GM18520 (cell line): ENCODE results near the gene VGLL4.

Experiments used
- ATAC-seq: cut with Tn5 transposase; IDR thresholded peaks from one replicate; pipeline ENCODE4 v1.9.1; 2021; ENCODE audit not compliant: unreplicated experiment

VGLL4 gene

DNA sequence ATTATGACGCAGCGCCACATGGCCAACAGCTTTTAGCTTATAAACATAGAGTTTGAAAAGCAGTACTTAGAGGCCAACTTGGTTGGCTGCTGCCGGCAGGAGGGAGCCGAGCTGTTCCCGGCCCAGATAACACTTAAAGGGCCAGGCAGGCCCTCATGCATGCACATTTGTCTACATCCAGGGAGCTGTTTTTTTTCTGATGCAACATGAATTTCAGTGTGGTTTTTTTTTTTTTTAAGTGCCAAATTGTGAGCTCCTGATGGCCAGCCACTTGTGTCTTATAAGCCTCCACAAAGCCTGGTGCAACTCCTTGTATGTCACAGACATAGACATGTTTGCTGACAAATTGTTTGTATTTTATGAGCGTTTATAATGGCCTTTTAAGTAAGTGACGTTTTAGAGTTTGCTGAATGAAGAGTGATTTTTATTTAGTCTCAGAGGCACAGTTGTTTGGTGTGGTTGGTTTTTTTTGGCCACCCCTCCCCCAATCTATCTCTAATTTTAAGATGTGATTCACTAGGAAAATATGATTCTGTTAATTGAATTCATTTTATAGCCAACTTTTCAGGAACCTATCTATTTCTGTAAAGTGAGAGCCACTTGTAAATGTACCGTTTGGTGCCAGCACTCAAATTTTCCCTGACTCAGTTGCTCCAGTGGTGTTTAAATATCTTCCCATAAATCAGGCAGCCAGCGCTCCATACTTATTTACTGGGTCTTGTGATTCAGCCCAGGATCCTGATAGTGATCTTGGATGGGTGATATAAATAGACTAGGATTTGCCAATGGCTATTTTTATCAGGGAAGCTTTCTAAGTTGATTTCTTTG, 134.3 kb downstream of the VGLL4 start:
- no peak for ATAC-seq

DNA sequence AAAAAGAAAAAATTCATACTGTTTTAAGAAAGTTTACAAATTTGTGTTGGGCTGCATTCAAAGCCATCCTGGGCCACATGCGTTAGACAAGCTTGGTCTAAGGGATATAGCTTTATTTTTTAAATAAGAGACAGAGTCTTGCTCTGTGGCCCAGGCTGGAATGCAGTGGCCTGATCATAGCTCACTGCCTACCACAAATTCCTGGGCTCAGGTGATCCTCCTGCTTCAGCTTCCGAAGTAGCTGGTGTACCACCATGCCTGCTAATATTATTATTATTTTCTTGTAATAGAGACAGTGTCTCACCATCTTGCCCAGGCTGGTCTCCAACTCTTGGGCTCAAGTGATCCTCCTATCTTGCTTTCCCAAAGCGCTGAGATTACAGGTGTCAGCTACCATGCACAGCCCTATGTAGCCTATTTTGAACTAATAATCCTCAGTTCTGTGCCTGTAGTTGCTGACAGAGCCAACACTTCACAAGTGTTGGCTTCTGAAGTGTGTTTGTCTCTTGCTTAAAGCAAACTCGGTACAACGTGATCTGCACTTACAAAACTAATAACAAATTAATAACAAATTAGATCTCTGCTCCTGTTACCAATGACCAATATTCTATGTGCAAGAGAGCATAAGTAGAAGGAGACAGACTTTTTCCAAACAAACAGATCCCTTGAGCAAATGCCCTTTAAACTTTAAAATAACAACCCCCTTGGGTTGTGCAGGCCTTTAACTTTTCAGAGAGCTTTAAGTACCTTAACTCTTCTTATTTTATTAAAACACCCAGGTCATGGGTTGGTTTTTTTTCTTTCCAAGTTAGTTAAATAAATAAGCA, 135.2 kb downstream of the VGLL4 start:
- ATAC-seq = no peak

- no peak for ATAC-seq
Measured at GRCh38 chr3:11507719-11508118, 136.0 kb downstream of the VGLL4 start.
